Gastroesophageal sphincter (tissue), 4 donors: Measurements from ENCODE around the gene ZNF180. TPM values are rescaled to one million over a fixed set of nuclear protein-coding genes. Genes with fewer than 3 reads are reported as not detected.
"Not testable (repeated sequence)": the region's sequence is repeated elsewhere in the genome, so short reads cannot be mapped to it uniquely, and the experiment has no call there.

Source experiments
- ATAC-seq: fragments of 150-250 bp; one replicate; pipeline ENCODE4 v1.9.1; 2016; ENCODE audit warnings: mild to moderate bottlenecking, moderate library complexity
- H3K27ac ChIP-seq, 4 donors: fragments of 200-600 bp; sonication (generic) in 3 of 4; 1 replicate in 3 of 4; 2 replicates in 1 of 4; pipeline ENCODE4 v1.5.1; 2016 to 2019
- H3K27me3 ChIP-seq: fragments of 200-600 bp; sonication (generic); one replicate; pipeline ENCODE4 v1.5.1; 2019
- H3K36me3 ChIP-seq, 2 donors: fragments of 200-600 bp; sonication (generic); one replicate each; pipeline ENCODE4 v1.5.1; 2019; ENCODE audit warnings: control low read depth in 1 of 2
- H3K4me1 ChIP-seq, 3 donors: fragments of 200-600 bp; sonication (generic); 1 replicate in 2 of 3; 2 replicates in 1 of 3; pipeline ENCODE4 v1.5.1; 2016 to 2019; ENCODE audit warnings: control low read depth in 2 of 3
- H3K4me3 ChIP-seq, 2 donors: fragments of 200-600 bp; sonication (generic); one replicate each; pipeline ENCODE4 v1.5.1; 2019; ENCODE audit warnings: mild to moderate bottlenecking in 1 of 2, moderate library complexity in 1 of 2
- H3K9me3 ChIP-seq, 3 donors: fragments of 200-600 bp; sonication (generic); one replicate each; pipeline ENCODE4 v1.5.1; 2017 to 2019; ENCODE audit warnings: control low read depth in 2 of 3
- CTCF ChIP-seq, 4 experiments: fragments of 200-600 bp in 2 of 4; fragments of 450-650 bp in 2 of 4; sonication (generic) in 1 of 4; IDR thresholded peaks; one replicate each; pipeline ENCODE4 v1.5.1; 2017 to 2019; ENCODE audit warnings: antibody characterized with exemption in 4 of 4, mild to moderate bottlenecking in 2 of 4, moderate library complexity in 2 of 4
- EP300 ChIP-seq: sonication (generic); formaldehyde crosslinking; IDR thresholded peaks from one replicate; pipeline ENCODE4 v1.6.1; 2017; ENCODE audit warnings: antibody characterized with exemption, mild to moderate bottlenecking
- POLR2A ChIP-seq, 2 donors: fragments of 450-650 bp; IDR thresholded peaks; one replicate each; pipeline ENCODE4 v1.6.1; 2017; ENCODE audit warnings: antibody characterized with exemption in 2 of 2, mild to moderate bottlenecking in 2 of 2, moderate library complexity in 1 of 2
- POLR2AphosphoS5 ChIP-seq: sonication (generic); formaldehyde crosslinking; IDR thresholded peaks from one replicate; pipeline ENCODE4 v1.6.1; 2017; ENCODE audit warnings: antibody characterized with exemption
- WGBS, 2 donors: methylation state at CpG; one replicate each; pipeline ENCODE4 v1.1.5; 2018; ENCODE audit warnings: low coverage in 1 of 2; 5-methylcytosine and 5-hydroxymethylcytosine counted together
- total RNA-seq, 4 donors: library from RNA; depleted of rRNA; stranded (reverse); fragments of >200 nt; gene quantifications; one replicate each; pipeline ENCODE4 v1.1.0, GENCODE V29; 2016

The ZNF180 gene
- total RNA-seq, 4 donors from 2014 or later, result 7.3 to 12.7 (median 9.3) TPM

GRCh38 chr19:44509478-44509877 lies 9.2 kb upstream of the ZNF180 start:
- no peak overlapping the region for H3K4me3 ChIP-seq
- no peaks in the 10 kb centered on the region for H3K36me3 ChIP-seq
- H3K27me3 ChIP-seq, result peaks cover 76% of the 10 kb centered on the region
- TF ChIP-seq POLR2AphosphoS5, result no peak
- TF ChIP-seq CTCF (IDR thresholded peaks at IDR 0.05), result no peak
- no peak for TF ChIP-seq POLR2A (IDR thresholded peaks at IDR 0.05)
- no peak for TF ChIP-seq EP300
- H3K27ac ChIP-seq, result no peak overlapping the region
- ATAC-seq, result no peak
- H3K4me1 ChIP-seq, result no peaks in the 10 kb centered on the region
- peaks cover 0 to 11% (median 0%) of the 10 kb centered on the region in 3 donors for H3K9me3 ChIP-seq

- peaks cover 0 to 41% of the 10 kb centered on the region in 2 donors for H3K36me3 ChIP-seq
- peak overlapping the region; percentile 86 to 95 for H3K4me3 ChIP-seq
- peaks cover 0 to 25% (median 9%) of the 10 kb centered on the region in 3 donors for H3K4me1 ChIP-seq
- no peaks in the 10 kb centered on the region for H3K27me3 ChIP-seq
- H3K9me3 ChIP-seq, result peaks cover 0 to 47% (median 0%) of the 10 kb centered on the region in 3 donors
- H3K27ac ChIP-seq, result peak overlapping the region in 3 of 4 donors; percentile 85 to 92 (median 88)
- no peak for TF ChIP-seq POLR2AphosphoS5
- TF ChIP-seq POLR2A (IDR thresholded peaks at IDR 0.05), result no peak
- TF ChIP-seq EP300, result no peak
- no peak for TF ChIP-seq CTCF (IDR thresholded peaks at IDR 0.05)
- no peak for ATAC-seq
- WGBS, 2 donors, result 7 to 20% methylated on average over 1 to 4 of the region's 6 CpGs
Measured at GRCh38 chr19:44499559-44499958, 763 bp downstream of the ZNF180 start.

- H3K27ac ChIP-seq, result no peak overlapping the region
- TF ChIP-seq POLR2AphosphoS5 (no peak), CTCF (IDR thresholded peaks at IDR 0.05) (no peak), POLR2A (IDR thresholded peaks at IDR 0.05) (no peak), EP300 (no peak)
- 98 to 100% methylated on average over 2 to 9 of the region's 9 CpGs for WGBS, 2 donors
- H3K4me3 ChIP-seq, result peak overlapping the region in 1 of 2 donors; percentile 86
- no peaks in the 10 kb centered on the region for H3K27me3 ChIP-seq
- ATAC-seq, result no peak
- H3K4me1 ChIP-seq, result peaks cover 0 to 25% (median 9%) of the 10 kb centered on the region in 3 donors
- H3K36me3 ChIP-seq, result peaks cover 0 to 46% of the 10 kb centered on the region in 2 donors
- peaks cover 0 to 52% (median 0%) of the 10 kb centered on the region in 3 donors for H3K9me3 ChIP-seq
Measured at GRCh38 chr19:44498988-44499387, 1.3 kb downstream of the ZNF180 start.

GRCh38 chr19:44496711-44497110 lies 3.6 kb downstream of the ZNF180 start:
- H3K36me3 ChIP-seq, result peaks cover 0 to 69% of the 10 kb centered on the region in 2 donors
- peaks cover 0 to 75% (median 0%) of the 10 kb centered on the region in 3 donors for H3K9me3 ChIP-seq
- peaks cover 0 to 25% (median 9%) of the 10 kb centered on the region in 3 donors for H3K4me1 ChIP-seq
- H3K4me3 ChIP-seq, result no peak overlapping the region
- TF ChIP-seq CTCF (IDR thresholded peaks at IDR 0.05) (no peak), POLR2AphosphoS5 (no peak), POLR2A (IDR thresholded peaks at IDR 0.05) (no peak), EP300 (no peak)
- no peak overlapping the region for H3K27ac ChIP-seq
- no peak for ATAC-seq
- no peaks in the 10 kb centered on the region for H3K27me3 ChIP-seq
- WGBS, 2 donors, result 83 to 96% methylated on average over 1 of the region's 1 CpG

GRCh38 chr19:44476559-44477408 lies 23.5 kb downstream of the ZNF180 start:
- H3K27ac ChIP-seq, result no peak overlapping the region
- peaks cover 28 to 77% of the 10 kb centered on the region in 2 donors for H3K36me3 ChIP-seq
- 94 to 96% methylated on average over 4 to 7 of the region's 7 CpGs for WGBS, 2 donors
- no peak for TF ChIP-seq POLR2AphosphoS5
- no peak for TF ChIP-seq CTCF (IDR thresholded peaks at IDR 0.05)
- no peak for TF ChIP-seq POLR2A (IDR thresholded peaks at IDR 0.05)
- TF ChIP-seq EP300, result no peak
- H3K4me1 ChIP-seq, result no peaks in the 10 kb centered on the region
- no peak for ATAC-seq
- no peaks in the 10 kb centered on the region for H3K27me3 ChIP-seq
- H3K9me3 ChIP-seq, result peaks cover 42 to 100% (median 57%) of the 10 kb centered on the region in 3 donors
- no peak overlapping the region for H3K4me3 ChIP-seq

- peaks cover 0 to 99% (median under 1%) of the 10 kb centered on the region in 3 donors for H3K9me3 ChIP-seq
- 68 to 73% methylated on average over 5 of the region's 5 CpGs for WGBS, 2 donors
- not testable (repeated sequence) for ATAC-seq, H3K4me1 ChIP-seq, H3K4me3 ChIP-seq, H3K27ac ChIP-seq, H3K27me3 ChIP-seq, H3K36me3 ChIP-seq
Measured at GRCh38 chr19:44468730-44469129, 31.6 kb downstream of the ZNF180 start.

GRCh38 chr19:44462600-44463286 lies 37.6 kb downstream of the ZNF180 start:
- H3K9me3 ChIP-seq, result peaks cover 0 to 96% (median 0%) of the 10 kb centered on the region in 3 donors
- H3K4me3 ChIP-seq, ATAC-seq, H3K27ac ChIP-seq, H3K27me3 ChIP-seq, H3K4me1 ChIP-seq, H3K36me3 ChIP-seq: not testable (repeated sequence)
- 28 to 50% methylated on average over 1 to 3 of the region's 3 CpGs for WGBS, 2 donors
